Adrenal gland (tissue), 12 donors: Measurements from ENCODE around the gene PRKCH. TPM values are rescaled to one million over a fixed set of nuclear protein-coding genes. Genes with fewer than 3 reads are reported as not detected.

Experiments used
- DNase-seq, 7 donors: peaks; one replicate each; pipeline ENCODE4 v3.0.0-alpha.2; 2019 to 2020
- H3K27ac ChIP-seq, 5 donors: fragments of 200-600 bp; sonication (generic) in 4 of 5; 1 replicate in 3 of 5; 2 replicates in 2 of 5; pipeline versions ENCODE4 v1.5.1 to v1.8.0; 2016 to 2020; ENCODE audit warnings: mild to moderate bottlenecking in 1 of 5
- H3K27me3 ChIP-seq: fragments of 200-600 bp; 2 replicates; pipeline ENCODE4 v1.8.0; 2021
- H3K36me3 ChIP-seq, 2 donors: fragments of 200-600 bp; replicated peaks in 1 of 2; 1 replicate in 1 of 2; 2 replicates in 1 of 2; pipeline versions ENCODE4 v1.5.1 to v1.8.0; 2018 to 2022
- H3K4me1 ChIP-seq, 2 donors: fragments of 200-600 bp; replicated peaks in 1 of 2; 1 replicate in 1 of 2; 2 replicates in 1 of 2; pipeline versions ENCODE4 v1.5.1 to v1.8.0; 2018 to 2021
- H3K4me3 ChIP-seq, 4 donors: fragments of 200-600 bp; sonication (generic) in 3 of 4; one replicate each; pipeline ENCODE4 v1.5.1; 2016 to 2018
- H3K9me3 ChIP-seq, 3 donors: fragments of 200-600 bp; sonication (generic) in 1 of 3; replicated peaks in 1 of 3; 1 replicate in 2 of 3; 2 replicates in 1 of 3; pipeline versions ENCODE4 v1.5.1 to v1.8.0; 2016 to 2021
- CTCF ChIP-seq, 6 experiments: fragments of 450-650 bp in 4 of 6; fragments of 200-600 bp in 2 of 6; sonication (generic) in 1 of 6; IDR thresholded peaks; 1 replicate in 5 of 6; 2 replicates in 1 of 6; pipeline versions ENCODE4 v1.5.1 to v1.8.0; 2016 to 2021; ENCODE audit warnings: antibody characterized with exemption in 6 of 6, mild to moderate bottlenecking in 2 of 6, moderate library complexity in 1 of 6
- POLR2A ChIP-seq, 2 donors: fragments of 450-650 bp; IDR thresholded peaks; one replicate each; pipeline ENCODE4 v1.6.1; 2017; ENCODE audit warnings: antibody characterized with exemption in 2 of 2, mild to moderate bottlenecking in 2 of 2, moderate library complexity in 1 of 2
- WGBS, 4 donors: extraction: QIAGEN DNeasy Blood & Tissue Kit in 2 of 4; methylation state at CpG; one replicate each; pipeline versions ENCODE4 v1.1.5 to v1.1.7; 2013 to 2017; 5-methylcytosine and 5-hydroxymethylcytosine counted together
- intact Hi-C, 2 donors: fragments of 100-400 bp; cut with DNase I; formaldehyde crosslinking; loops; one replicate each; pipeline versions ENCODE4 v1.14.1 to v1.15.0; 2022 to 2023
- polyA plus RNA-seq, 3 donors: library from polyadenylated mRNA; stranded (reverse); fragments of 200-250 nt in 2 of 3; fragments of 350-450 nt in 1 of 3; fragmentation: Illumina TruSeq in 1 of 3; extraction: RNeasy Lipid Tissue Mini Kit (QIAGEN cat#74804) in 1 of 3; gene quantifications; one replicate each; pipeline ENCODE4 v1.2.3, GENCODE V29; 2013 to 2014
- total RNA-seq, 9 donors: library from RNA; depleted of rRNA in 4 of 9; stranded (reverse); fragments of >200 nt in 4 of 9; fragments of 120-200 nt in 1 of 9; fragmentation: NEBNext Ultra II Directional in 1 of 9; extraction: Animal tissue kit (Norgen Biotek cat#: 25700) in 1 of 9; gene quantifications; one replicate each; pipeline versions ENCODE4 v1.1.0 to v1.2.4, GENCODE V29; 2013 to 2023
- donor health status: healthy with polysubstance abuse.
- donor health status: Bipolar disorder and iron deficiency.
- donor health status: DM: yes; HTN: yes; CAD: no.
- donor health status: DM: no; HTN: no; CAD: no.
- donor health status: DM: no; HTN: no; CAD: no.
- donor health status: DM: yes; HTN: yes; CAD: no.

The PRKCH gene
- total and polyA plus RNA-seq, 12 donors = 7.8 to 28.1 (median 17.0) TPM

GRCh38 chr14:61346221-61346620, 24.8 kb downstream of the PRKCH start:
- no peak overlapping the region for H3K4me3 ChIP-seq
- no peaks in the 10 kb centered on the region for H3K9me3 ChIP-seq
- no peaks in the 10 kb centered on the region for H3K36me3 ChIP-seq
- H3K4me1 ChIP-seq = peaks cover 0 to 9% of the 10 kb centered on the region in 2 donors
- no peak for TF ChIP-seq CTCF (IDR thresholded peaks at IDR 0.05)
- TF ChIP-seq POLR2A (IDR thresholded peaks at IDR 0.05) = no peak
- no peak overlapping the region for H3K27ac ChIP-seq
- intact Hi-C loops = no loop called here
- WGBS, 4 donors = 71 to 81% (median 76%) methylated on average over 2 of the region's 2 CpGs
- H3K27me3 ChIP-seq = no peaks in the 10 kb centered on the region
- DNase-seq = no peak

- Histone ChIP-seq H3K27ac (no peak overlapping the region), H3K9me3 (no peaks in the 10 kb centered on the region), H3K27me3 (no peaks in the 10 kb centered on the region), H3K4me1 (peaks cover 0 to 9% of the 10 kb centered on the region in 2 donors), H3K36me3 (no peaks in the 10 kb centered on the region), H3K4me3 (no peak overlapping the region)
- 69 to 83% (median 77%) methylated on average over 4 of the region's 4 CpGs for WGBS, 4 donors
- intact Hi-C loops = no loop called here
- TF ChIP-seq CTCF (IDR thresholded peaks at IDR 0.05) (no peak), POLR2A (IDR thresholded peaks at IDR 0.05) (no peak)
- no peak for DNase-seq
Observed at GRCh38 chr14:61346793-61347192, 25.4 kb downstream of the PRKCH start.

GRCh38 chr14:61347826-61348443, 26.6 kb downstream of the PRKCH start:
- Histone ChIP-seq H3K4me1 (peaks cover 0 to 9% of the 10 kb centered on the region in 2 donors), H3K9me3 (no peaks in the 10 kb centered on the region), H3K4me3 (no peak overlapping the region), H3K36me3 (no peaks in the 10 kb centered on the region), H3K27ac (no peak overlapping the region), H3K27me3 (no peaks in the 10 kb centered on the region)
- intact Hi-C loops = no loop called here
- DNase-seq = peak in 1 of 7 donors; percentile 9
- 54 to 70% (median 60%) methylated on average over 8 of the region's 8 CpGs for WGBS, 4 donors
- TF ChIP-seq CTCF (IDR thresholded peaks at IDR 0.05) (no peak), POLR2A (IDR thresholded peaks at IDR 0.05) (no peak)

- TF ChIP-seq POLR2A (IDR thresholded peaks at IDR 0.05) (no peak), CTCF (IDR thresholded peaks at IDR 0.05) (no peak)
- intact Hi-C loops = no loop called here
- H3K36me3 ChIP-seq = no peaks in the 10 kb centered on the region
- no peak overlapping the region for H3K4me3 ChIP-seq
- H3K27me3 ChIP-seq = no peaks in the 10 kb centered on the region
- H3K4me1 ChIP-seq = no peaks in the 10 kb centered on the region
- WGBS, 4 donors = 60 to 67% (median 61%) methylated on average over 6 of the region's 6 CpGs
- no peak overlapping the region for H3K27ac ChIP-seq
- H3K9me3 ChIP-seq = no peaks in the 10 kb centered on the region
- no peak for DNase-seq
Observed at GRCh38 chr14:61350427-61351270, 29.3 kb downstream of the PRKCH start.
